Activated naive CD4-positive, alpha-beta T cell treated with anti-CD3 and anti-CD28 coated beads for 36 hours (primary cell): Measurements from ENCODE around the gene RAB11B. TPM values are rescaled to one million over a fixed set of nuclear protein-coding genes. Genes with fewer than 3 reads are reported as not detected.
"Not testable (repeated sequence)": the region's sequence is repeated elsewhere in the genome, so short reads cannot be mapped to it uniquely, and the experiment has no call there.

Source experiments
- CTCF ChIA-PET: fragments of 350-600 bp; sonication (Branson Sonifier 250); formaldehyde crosslinking; loops from one replicate; lab custom pipeline; 2021; ENCODE audit warnings: antibody characterized with exemption; lab: Charles Lee
- DNase-seq: peaks from one replicate; pipeline ENCODE4 v3.0.0-alpha.2; 2020
- H3K27ac Mint-ChIP-seq: one replicate; pipeline ENCODE4 v1.8.0; 2021; ENCODE audit warnings: mild to moderate bottlenecking, mixed read lengths
- H3K27me3 Mint-ChIP-seq: one replicate; pipeline ENCODE4 v1.8.0; 2021; ENCODE audit warnings: low read depth, mixed read lengths
- H3K36me3 Mint-ChIP-seq: one replicate; pipeline ENCODE4 v1.8.0; 2021; ENCODE audit warnings: low read depth, mixed read lengths
- H3K4me1 Mint-ChIP-seq: one replicate; pipeline ENCODE4 v1.8.0; 2021; ENCODE audit warnings: low read depth, mixed read lengths
- H3K4me3 Mint-ChIP-seq: one replicate; pipeline ENCODE4 v1.8.0; 2021; ENCODE audit warnings: mild to moderate bottlenecking, moderate library complexity, mixed read lengths
- H3K9me3 Mint-ChIP-seq: one replicate; pipeline ENCODE4 v1.8.0; 2021; ENCODE audit warnings: mixed read lengths
- intact Hi-C: fragments of 100-400 bp; cut with micrococcal nuclease; formaldehyde crosslinking; loops from one replicate; pipeline ENCODE4 v1.15.1; 2023
- total RNA-seq, 2 experiments: library from RNA; stranded (reverse); gene quantifications; one replicate each; pipeline ENCODE4 v1.2.3, GENCODE V29; 2021

Gene RAB11B
- total RNA-seq, 2 experiments from 2014 or later, result 61.9 to 69.6 TPM

DNA sequence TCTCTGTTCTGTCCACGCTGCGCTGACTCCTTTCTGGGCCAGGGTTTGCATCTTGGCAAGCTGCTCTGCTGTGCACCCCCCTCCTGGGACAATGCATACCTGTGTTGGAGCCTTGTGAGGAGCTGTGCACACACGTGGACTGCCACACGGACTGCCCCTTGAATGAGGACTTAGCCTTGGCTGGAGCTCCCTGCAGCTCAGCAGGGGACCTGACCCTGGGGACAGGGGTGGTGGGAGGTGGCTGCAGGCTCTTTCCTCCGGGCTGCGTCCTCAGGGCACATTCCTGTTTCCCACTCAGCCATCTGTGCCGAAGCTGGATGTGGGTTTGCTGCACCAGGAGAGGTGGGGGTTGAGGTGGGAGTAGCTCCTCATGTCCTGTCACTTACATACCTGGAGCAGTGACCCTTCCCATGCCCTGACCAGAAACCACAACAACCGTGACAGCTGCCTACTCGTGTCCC is 8.2 kb downstream of the RAB11B start:
- no peaks in the 10 kb centered on the region for H3K9me3 Mint-ChIP-seq
- intact Hi-C loops, result no loop called here
- no peaks in the 10 kb centered on the region for H3K27me3 Mint-ChIP-seq
- no peak overlapping the region for H3K27ac Mint-ChIP-seq
- DNase-seq, result no peak
- peaks cover 3% of the 10 kb centered on the region for H3K36me3 Mint-ChIP-seq
- H3K4me1 Mint-ChIP-seq, result peaks cover 18% of the 10 kb centered on the region
- H3K4me3 Mint-ChIP-seq, result no peak overlapping the region
- CTCF ChIA-PET, result interaction anchor here (1.1 to 5.2 kb wide), 2 partner anchors 41 to 45 kb away, joined by 3 to 35 read pairs; no protein-coding TSS in a partner anchor

- CTCF ChIA-PET, result interaction anchor here (0.6 to 5.2 kb wide), 2 partner anchors 46 to 95 kb away, joined by 4 to 35 read pairs; no protein-coding TSS in a partner anchor
- Mint-ChIP-seq H3K27me3 (no peaks in the 10 kb centered on the region), H3K4me1 (peaks cover 15% of the 10 kb centered on the region), H3K27ac (no peak overlapping the region), H3K9me3 (no peaks in the 10 kb centered on the region), H3K4me3 (no peak overlapping the region), H3K36me3 (peaks cover 5% of the 10 kb centered on the region)
- no peak for DNase-seq
- intact Hi-C loops, result no loop called here
Observed at GRCh38 chr19:8399681-8400188, 9.6 kb downstream of the RAB11B start.

DNA sequence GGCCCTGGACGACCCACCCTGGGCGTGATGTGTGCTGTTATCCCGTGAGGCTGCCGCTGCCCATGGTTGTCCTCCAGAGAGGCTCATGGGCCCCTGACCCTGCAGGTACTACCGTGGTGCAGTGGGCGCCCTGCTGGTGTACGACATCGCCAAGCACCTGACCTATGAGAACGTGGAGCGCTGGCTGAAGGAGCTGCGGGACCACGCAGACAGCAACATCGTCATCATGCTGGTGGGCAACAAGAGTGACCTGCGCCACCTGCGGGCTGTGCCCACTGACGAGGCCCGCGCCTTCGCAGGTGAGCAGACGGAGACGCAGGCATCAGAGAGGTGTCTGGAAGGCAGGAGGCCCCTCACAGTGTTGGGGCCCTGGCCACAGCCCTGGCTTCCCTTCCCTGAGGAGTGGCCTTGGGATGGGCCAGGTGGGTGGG is 11.8 kb downstream of the RAB11B start:
- H3K9me3 Mint-ChIP-seq, result no peaks in the 10 kb centered on the region
- intact Hi-C loops, result no loop called here
- H3K4me3 Mint-ChIP-seq, result no peak overlapping the region
- H3K27me3 Mint-ChIP-seq, result no peaks in the 10 kb centered on the region
- H3K4me1 Mint-ChIP-seq, result peaks cover 5% of the 10 kb centered on the region
- H3K27ac Mint-ChIP-seq, result no peak overlapping the region
- DNase-seq, result no peak
- peaks cover 7% of the 10 kb centered on the region for H3K36me3 Mint-ChIP-seq
- CTCF ChIA-PET, result interaction anchor here (5.2 kb wide), 1 partner anchor 48 kb away, joined by 35 read pairs; no protein-coding TSS in a partner anchor

- Mint-ChIP-seq H3K36me3 (peaks cover 7% of the 10 kb centered on the region), H3K9me3 (no peaks in the 10 kb centered on the region), H3K4me1 (no peaks in the 10 kb centered on the region), H3K27ac (no peak overlapping the region), H3K4me3 (no peak overlapping the region), H3K27me3 (no peaks in the 10 kb centered on the region)
- intact Hi-C loops, result no loop called here
- DNase-seq, result no peak
- CTCF ChIA-PET, result no interaction called here
Observed at GRCh38 chr19:8403098-8403819, 13.1 kb downstream of the RAB11B start.

DNA sequence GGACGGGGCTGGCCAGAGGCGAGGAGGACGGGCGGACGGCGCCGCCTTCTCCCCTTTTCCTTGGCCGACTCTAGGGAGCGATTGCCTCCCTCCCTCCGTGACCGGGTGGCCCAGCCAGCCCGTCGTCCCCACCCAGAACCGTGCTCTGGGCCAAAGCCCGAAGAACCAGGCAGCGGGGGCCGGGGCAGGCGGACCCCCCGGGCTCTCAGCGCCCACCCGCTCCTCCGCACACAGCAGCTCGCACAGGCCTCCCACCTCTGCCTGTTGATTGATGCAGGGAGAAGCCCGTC is 13.6 kb downstream of the RAB11B start:
- Mint-ChIP-seq H3K4me1 (no peaks in the 10 kb centered on the region), H3K27ac (no peak overlapping the region), H3K9me3 (no peaks in the 10 kb centered on the region), H3K36me3 (peaks cover 7% of the 10 kb centered on the region), H3K4me3 (no peak overlapping the region), H3K27me3 (no peaks in the 10 kb centered on the region)
- no peak for DNase-seq
- CTCF ChIA-PET, result no interaction called here
- intact Hi-C loops, result no loop called here

DNA sequence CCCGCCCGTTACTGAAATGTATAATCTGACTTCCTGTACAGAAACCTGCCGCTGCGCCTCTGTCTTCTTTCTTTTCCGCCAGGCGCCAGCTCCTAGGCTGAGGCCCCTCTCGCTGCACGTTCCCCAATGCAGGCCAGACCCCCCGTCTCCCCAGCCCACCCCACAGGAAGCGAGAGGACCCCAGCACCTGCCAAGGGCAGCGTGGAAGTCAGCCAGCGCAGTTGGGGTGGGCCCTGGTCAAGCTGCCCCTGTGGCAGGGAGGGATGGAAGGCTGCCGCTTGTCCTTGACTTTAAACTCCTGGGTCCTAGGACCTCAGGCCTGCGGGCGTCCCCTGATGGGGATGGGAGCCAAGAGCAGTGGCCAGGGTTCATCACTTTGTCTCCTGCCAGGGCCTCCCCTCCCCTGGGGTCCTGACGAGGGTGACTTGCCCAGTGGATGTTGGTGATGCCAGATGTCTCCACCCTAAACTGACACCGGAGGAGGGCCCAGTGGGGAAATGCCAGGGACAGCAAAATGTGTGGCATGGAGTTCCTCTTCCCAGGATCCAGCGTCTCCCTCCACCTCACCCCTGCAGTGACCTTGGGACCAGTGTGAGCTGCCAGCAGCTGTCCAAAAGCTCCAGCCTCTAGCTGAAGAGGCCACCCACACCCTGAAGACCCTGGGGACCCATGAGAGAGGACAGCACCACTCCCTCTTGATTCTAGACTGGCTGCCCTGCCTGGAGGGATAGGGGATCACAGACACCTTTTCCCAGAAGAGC is 14.4 kb downstream of the RAB11B start:
- Mint-ChIP-seq H3K4me3 (no peak overlapping the region), H3K36me3 (peaks cover 7% of the 10 kb centered on the region), H3K27me3 (no peaks in the 10 kb centered on the region), H3K9me3 (no peaks in the 10 kb centered on the region), H3K27ac (no peak overlapping the region), H3K4me1 (no peaks in the 10 kb centered on the region)
- CTCF ChIA-PET, result interaction anchor here (1.1 kb wide), 1 partner anchor 9 kb away, joined by 3 read pairs; no protein-coding TSS in a partner anchor
- DNase-seq, result no peak
- intact Hi-C loops, result no loop called here

DNA sequence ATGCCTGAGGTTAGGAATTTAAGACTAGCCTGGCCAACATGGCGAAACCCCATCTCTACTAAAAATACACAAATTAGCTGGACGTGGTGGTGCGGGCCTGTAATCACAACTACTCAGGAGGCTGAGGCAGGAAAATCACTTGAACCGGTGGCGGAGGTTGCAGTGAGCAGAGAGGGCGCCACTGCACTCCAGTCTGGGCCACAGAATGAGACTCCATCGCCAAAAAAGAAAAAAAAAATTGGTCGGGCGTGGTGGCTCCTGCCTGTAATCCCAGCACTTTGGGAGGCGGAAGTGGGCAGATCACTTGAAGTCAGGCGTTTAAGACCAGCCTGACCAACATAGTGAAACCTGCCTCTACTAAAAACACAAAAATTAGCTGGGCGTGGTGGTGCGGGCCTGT is 20.6 kb downstream of the RAB11B start:
- H3K4me1 Mint-ChIP-seq, DNase-seq, H3K27ac Mint-ChIP-seq, H3K4me3 Mint-ChIP-seq, intact Hi-C loops, H3K9me3 Mint-ChIP-seq, H3K36me3 Mint-ChIP-seq, H3K27me3 Mint-ChIP-seq: not testable (repeated sequence)
- CTCF ChIA-PET, result interaction anchor here (0.6 to 4.9 kb wide), 3 partner anchors 57 to 181 kb away, joined by 3 to 21 read pairs (median 5); no protein-coding TSS in a partner anchor

DNA sequence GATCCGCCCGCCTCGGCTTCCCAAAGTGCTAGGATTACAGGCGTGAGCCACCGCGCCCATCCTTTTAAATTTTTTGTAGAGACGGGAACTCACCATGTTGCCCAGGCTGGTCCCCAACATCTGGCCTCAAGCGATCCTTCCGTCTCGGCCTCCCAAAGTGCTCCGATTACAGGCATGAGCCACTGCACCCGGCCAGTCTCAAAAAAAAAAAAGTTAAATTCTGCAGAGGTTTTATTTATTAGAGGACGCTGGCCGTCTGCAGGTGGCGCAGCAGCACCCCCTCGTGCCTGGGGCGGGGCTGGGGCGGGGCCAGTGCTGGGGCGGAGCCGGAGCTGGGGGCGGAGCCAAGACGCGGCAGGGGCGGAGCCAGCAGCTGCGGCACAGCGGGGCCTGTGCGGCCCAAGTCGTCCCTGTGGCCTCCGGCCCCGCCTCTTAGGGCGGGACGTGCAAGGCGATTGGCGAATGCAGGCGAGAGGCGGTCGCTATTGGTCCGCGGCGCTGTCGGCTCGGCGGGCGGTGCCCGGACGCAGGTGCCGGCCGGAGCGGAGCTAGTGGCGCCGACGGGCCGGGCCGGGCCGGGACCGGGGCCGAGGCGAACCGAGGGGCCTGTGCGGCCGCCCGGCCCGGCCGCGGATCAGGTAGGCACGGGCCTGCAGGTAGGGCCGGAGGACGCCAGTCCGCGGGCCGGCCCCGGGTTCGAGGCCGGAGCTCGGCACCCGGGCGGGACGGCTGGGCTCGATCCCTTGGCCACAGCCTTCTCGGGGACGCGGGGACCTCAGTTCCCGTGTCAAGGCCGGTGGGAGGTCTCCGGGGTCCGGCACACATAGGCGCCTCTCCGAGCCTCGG is 22.8 kb downstream of the RAB11B start, which contains the start of gene MARCHF2:
MARCHF2 (plus strand) TSS at position 523 of the 846 bp plus-strand sequence. CDS start 8,536 bp downstream, outside the sequence.
- intact Hi-C loops, result loop anchor here (1.0 to 2.0 kb wide), 6 partner anchors 23 to 165 kb away; partner anchors contain the start of genes HNRNPM and RAB11B
- Mint-ChIP-seq H3K27ac (no peak within 1 kb of the TSS), H3K27me3 (no peaks in the 10 kb centered on the region), H3K9me3 (no peaks in the 10 kb centered on the region), H3K4me3 (peak within 1 kb of the TSS; percentile 56), H3K4me1 (peaks cover 5% of the 10 kb centered on the region), H3K36me3 (no peaks in the 10 kb centered on the region)
- DNase-seq, result peak; percentile 95
- CTCF ChIA-PET, result interaction anchor here (0.6 to 4.9 kb wide), 18 partner anchors 8 to 168 kb away, joined by 3 to 21 read pairs (median 4); partner anchors contain the start of genes HNRNPM and MYO1F

- intact Hi-C loops, result loop anchor here (1.0 to 2.0 kb wide), 6 partner anchors 23 to 165 kb away; partner anchors contain the start of genes HNRNPM and RAB11B
- H3K9me3 Mint-ChIP-seq, result no peaks in the 10 kb centered on the region
- CTCF ChIA-PET, result interaction anchor here (0.8 to 4.9 kb wide), 10 partner anchors 8 to 164 kb away, joined by 3 to 21 read pairs (median 4); partner anchors contain the start of genes HNRNPM and MYO1F
- no peaks in the 10 kb centered on the region for H3K27me3 Mint-ChIP-seq
- H3K4me3 Mint-ChIP-seq, result peak overlapping the region; percentile 41
- no peak for DNase-seq
- H3K4me1 Mint-ChIP-seq, result peaks cover 5% of the 10 kb centered on the region
- H3K36me3 Mint-ChIP-seq, result no peaks in the 10 kb centered on the region
- H3K27ac Mint-ChIP-seq, result no peak overlapping the region
Observed at GRCh38 chr19:8413629-8413995, 23.5 kb downstream of the RAB11B start.

DNA sequence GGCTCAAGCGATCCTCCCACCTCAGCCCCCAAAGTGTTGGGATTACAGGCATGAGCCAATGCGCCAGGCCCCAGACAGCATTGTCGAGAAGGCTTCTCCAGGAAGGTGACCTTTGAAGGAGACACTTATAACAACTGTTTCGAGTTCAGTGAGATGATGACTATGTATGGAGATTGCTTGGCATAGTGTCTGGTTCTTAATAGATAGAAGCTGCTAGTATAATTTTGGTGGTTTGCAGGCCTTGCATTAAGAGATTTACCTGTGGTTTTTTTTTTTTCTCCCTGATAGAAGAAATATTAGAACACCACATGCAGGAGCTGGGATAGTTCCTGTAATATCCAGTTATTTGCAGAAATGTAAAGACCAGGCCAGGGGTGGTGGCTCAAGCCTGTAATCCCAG is 26.6 kb downstream of the RAB11B start:
- Mint-ChIP-seq H3K4me1 (peaks cover 5% of the 10 kb centered on the region), H3K9me3 (no peaks in the 10 kb centered on the region), H3K27me3 (no peaks in the 10 kb centered on the region), H3K36me3 (no peaks in the 10 kb centered on the region), H3K4me3 (no peak overlapping the region), H3K27ac (no peak overlapping the region)
- CTCF ChIA-PET, result interaction anchor here (1.4 kb wide), 1 partner anchor 89 kb away, joined by 5 read pairs; no protein-coding TSS in a partner anchor
- intact Hi-C loops, result no loop called here
- DNase-seq, result no peak
